Activated T-helper 17 cell treated with anti-CD3 and anti-CD28 coated beads, Interleukin-2, amount 50 U/mL, for 72 hours (primary cell): ENCODE data around the gene SLC27A1. TPM values are rescaled to one million over a fixed set of nuclear protein-coding genes. Genes with fewer than 3 reads are reported as not detected.

Experiments used
- ATAC-seq: fragments of 150-1000 bp; cut with Tn5 transposase; replicated peaks from 2 replicates; pipeline ENCODE4 v1.10.0; 2021; ENCODE audit warnings: mild to moderate bottlenecking, moderate library complexity
- H3K27ac Mint-ChIP-seq: one replicate; pipeline ENCODE4 v1.8.0; 2022; ENCODE audit warnings: mixed read lengths
- H3K27me3 Mint-ChIP-seq: one replicate; pipeline ENCODE4 v1.8.0; 2022; ENCODE audit warnings: mixed read lengths
- H3K36me3 Mint-ChIP-seq: one replicate; pipeline ENCODE4 v1.8.0; 2022; ENCODE audit warnings: low read depth, mild to moderate bottlenecking, mixed read lengths
- H3K4me1 Mint-ChIP-seq: one replicate; pipeline ENCODE4 v1.8.0; 2022; ENCODE audit warnings: mixed read lengths
- H3K4me3 Mint-ChIP-seq: one replicate; pipeline ENCODE4 v1.8.0; 2022; ENCODE audit warnings: mild to moderate bottlenecking, mixed read lengths
- H3K9me3 Mint-ChIP-seq: one replicate; pipeline ENCODE4 v1.8.0; 2022; ENCODE audit warnings: mixed read lengths
- total RNA-seq, 2 donors: library from RNA; stranded (reverse); gene quantifications; one replicate each; pipeline ENCODE4 v1.2.3, GENCODE V29; 2022

Gene SLC27A1
- total RNA-seq: 1 to 10 TPM; 3.8 to 6.7 TPM

GRCh38 chr19:17470068-17470841, at the start of gene SLC27A1:
Gene SLC27A1 (plus strand): TSS chr19:17470524. CDS start chr19:17470541, 17 bp downstream.
- Mint-ChIP-seq H3K9me3 (no peaks in the 10 kb centered on the region), H3K36me3 (no peaks in the 10 kb centered on the region), H3K4me3 (peak within 1 kb of the TSS; percentile 84), H3K27me3 (no peaks in the 10 kb centered on the region), H3K27ac (peak within 1 kb of the TSS; percentile 61), H3K4me1 (peaks cover 10% of the 10 kb centered on the region)
- ATAC-seq: peak; percentile 91

GRCh38 chr19:17421942-17422341, 48.4 kb upstream of the SLC27A1 start:
- H3K27me3 Mint-ChIP-seq: no peaks in the 10 kb centered on the region
- peaks cover 17% of the 10 kb centered on the region for H3K36me3 Mint-ChIP-seq
- peaks cover 5% of the 10 kb centered on the region for H3K4me1 Mint-ChIP-seq

GRCh38 chr19:17423429-17424208, 46.7 kb upstream of the SLC27A1 start:
- no peaks in the 10 kb centered on the region for H3K9me3 Mint-ChIP-seq
- H3K27me3 Mint-ChIP-seq: no peaks in the 10 kb centered on the region
- H3K4me1 Mint-ChIP-seq: peaks cover 5% of the 10 kb centered on the region
- no peak for ATAC-seq
- no peak overlapping the region for H3K27ac Mint-ChIP-seq
- H3K4me3 Mint-ChIP-seq: no peak overlapping the region
- H3K36me3 Mint-ChIP-seq: peaks cover 14% of the 10 kb centered on the region

More at GRCh38 chr19:17421942-17422341, 48.4 kb upstream of the SLC27A1 start:
- ATAC-seq: no peak
- H3K4me3 Mint-ChIP-seq: no peak overlapping the region
- H3K9me3 Mint-ChIP-seq: no peaks in the 10 kb centered on the region
- no peak overlapping the region for H3K27ac Mint-ChIP-seq

- H3K4me3 Mint-ChIP-seq: no peak overlapping the region
- peak; percentile 45 for ATAC-seq
- H3K27me3 Mint-ChIP-seq: no peaks in the 10 kb centered on the region
- peaks cover 14% of the 10 kb centered on the region for H3K36me3 Mint-ChIP-seq
- peaks cover 5% of the 10 kb centered on the region for H3K4me1 Mint-ChIP-seq
- no peak overlapping the region for H3K27ac Mint-ChIP-seq
- H3K9me3 Mint-ChIP-seq: no peaks in the 10 kb centered on the region
Measured at GRCh38 chr19:17424743-17425365, 45.5 kb upstream of the SLC27A1 start.

GRCh38 chr19:17429641-17430113, 40.6 kb upstream of the SLC27A1 start:
- H3K4me1 Mint-ChIP-seq: no peaks in the 10 kb centered on the region
- H3K9me3 Mint-ChIP-seq: no peaks in the 10 kb centered on the region
- no peak overlapping the region for H3K27ac Mint-ChIP-seq
- ATAC-seq: no peak
- H3K27me3 Mint-ChIP-seq: no peaks in the 10 kb centered on the region
- no peak overlapping the region for H3K4me3 Mint-ChIP-seq
- H3K36me3 Mint-ChIP-seq: no peaks in the 10 kb centered on the region

GRCh38 chr19:17431417-17431816, 38.9 kb upstream of the SLC27A1 start:
- no peaks in the 10 kb centered on the region for H3K9me3 Mint-ChIP-seq
- ATAC-seq: no peak

GRCh38 chr19:17435218-17435617, 35.1 kb upstream of the SLC27A1 start:
- Mint-ChIP-seq H3K36me3 (no peaks in the 10 kb centered on the region), H3K9me3 (no peaks in the 10 kb centered on the region), H3K27me3 (no peaks in the 10 kb centered on the region), H3K27ac (no peak overlapping the region), H3K4me1 (no peaks in the 10 kb centered on the region), H3K4me3 (no peak overlapping the region)
- ATAC-seq: no peak

More at GRCh38 chr19:17431417-17431816, 38.9 kb upstream of the SLC27A1 start:
- no peaks in the 10 kb centered on the region for H3K27me3 Mint-ChIP-seq
- H3K4me3 Mint-ChIP-seq: no peak overlapping the region
- no peak overlapping the region for H3K27ac Mint-ChIP-seq
- no peaks in the 10 kb centered on the region for H3K36me3 Mint-ChIP-seq
- H3K4me1 Mint-ChIP-seq: no peaks in the 10 kb centered on the region

- no peak overlapping the region for H3K4me3 Mint-ChIP-seq
- no peaks in the 10 kb centered on the region for H3K36me3 Mint-ChIP-seq
- H3K27me3 Mint-ChIP-seq: no peaks in the 10 kb centered on the region
- no peak overlapping the region for H3K27ac Mint-ChIP-seq
- no peaks in the 10 kb centered on the region for H3K4me1 Mint-ChIP-seq
- no peaks in the 10 kb centered on the region for H3K9me3 Mint-ChIP-seq
- no peak for ATAC-seq
Measured at GRCh38 chr19:17436094-17436873, 34.0 kb upstream of the SLC27A1 start.

GRCh38 chr19:17436874-17437267, 33.5 kb upstream of the SLC27A1 start:
- H3K27me3 Mint-ChIP-seq: no peaks in the 10 kb centered on the region
- no peaks in the 10 kb centered on the region for H3K4me1 Mint-ChIP-seq

GRCh38 chr19:17441241-17442021, 28.9 kb upstream of the SLC27A1 start:
- no peak overlapping the region for H3K27ac Mint-ChIP-seq
- H3K36me3 Mint-ChIP-seq: no peaks in the 10 kb centered on the region
- peak; percentile 66 for ATAC-seq
- no peaks in the 10 kb centered on the region for H3K4me1 Mint-ChIP-seq
- H3K27me3 Mint-ChIP-seq: no peaks in the 10 kb centered on the region
- no peak overlapping the region for H3K4me3 Mint-ChIP-seq
- H3K9me3 Mint-ChIP-seq: no peaks in the 10 kb centered on the region

More at GRCh38 chr19:17436874-17437267, 33.5 kb upstream of the SLC27A1 start:
- Mint-ChIP-seq H3K27ac (no peak overlapping the region), H3K9me3 (no peaks in the 10 kb centered on the region), H3K36me3 (no peaks in the 10 kb centered on the region), H3K4me3 (no peak overlapping the region)
- ATAC-seq: no peak

GRCh38 chr19:17445526-17446165, 24.7 kb upstream of the SLC27A1 start:
- Mint-ChIP-seq H3K4me3 (no peak overlapping the region), H3K27ac (no peak overlapping the region), H3K9me3 (no peaks in the 10 kb centered on the region), H3K4me1 (peaks cover 6% of the 10 kb centered on the region), H3K36me3 (no peaks in the 10 kb centered on the region), H3K27me3 (peaks cover 4% of the 10 kb centered on the region)
- ATAC-seq: no peak

GRCh38 chr19:17447704-17448130, 22.6 kb upstream of the SLC27A1 start:
- Mint-ChIP-seq H3K4me1 (peaks cover 6% of the 10 kb centered on the region), H3K36me3 (no peaks in the 10 kb centered on the region), H3K4me3 (peak overlapping the region; percentile 19), H3K27me3 (peaks cover 4% of the 10 kb centered on the region), H3K27ac (no peak overlapping the region), H3K9me3 (no peaks in the 10 kb centered on the region)
- no peak for ATAC-seq
